D341Med (cell line): ENCODE results near the gene S100A9.
"Not testable (repeated sequence)": the region's sequence is repeated elsewhere in the genome, so short reads cannot be mapped to it uniquely, and the experiment has no call there.

Experiments
- DNase-seq: peaks from one replicate; pipeline ENCODE4 v3.0.0; 2012; ENCODE audit warnings: low spot score

Gene S100A9

GRCh38 chr1:153357853-153358690, at the start of gene S100A9:
S100A9 (plus strand) TSS chr1:153357854; CDS start chr1:153358284, 430 bp downstream.
- DNase-seq: no peak

GRCh38 chr1:153308540-153308939, 49.1 kb upstream of the S100A9 start:
- no peak for DNase-seq

- no peak for DNase-seq
Observed at GRCh38 chr1:153309441-153309840, 48.2 kb upstream of the S100A9 start.

GRCh38 chr1:153310526-153310925, 47.1 kb upstream of the S100A9 start:
- DNase-seq: no peak

GRCh38 chr1:153312570-153313186, 45.0 kb upstream of the S100A9 start, which contains the start of gene PGLYRP3:
PGLYRP3 (minus strand) TSS chr1:153312952; CDS start chr1:153310665, 2,287 bp downstream.
- DNase-seq: no peak

- DNase-seq: no peak
Observed at GRCh38 chr1:153313288-153313687, 44.4 kb upstream of the S100A9 start.

GRCh38 chr1:153314388-153314787, 43.3 kb upstream of the S100A9 start:
- not testable (repeated sequence) for DNase-seq

GRCh38 chr1:153316013-153316412, 41.6 kb upstream of the S100A9 start:
- DNase-seq: not testable (repeated sequence)

- not testable (repeated sequence) for DNase-seq
Observed at GRCh38 chr1:153318145-153318544, 39.5 kb upstream of the S100A9 start.

- no peak for DNase-seq
Observed at GRCh38 chr1:153322568-153322967, 35.1 kb upstream of the S100A9 start.

- DNase-seq: no peak
Observed at GRCh38 chr1:153324912-153325311, 32.7 kb upstream of the S100A9 start.

- DNase-seq: no peak
Observed at GRCh38 chr1:153333902-153334301, 23.8 kb upstream of the S100A9 start.

- no peak for DNase-seq
Observed at GRCh38 chr1:153336650-153337049, 21.0 kb upstream of the S100A9 start.

- DNase-seq: no peak
Observed at GRCh38 chr1:153337980-153338853, 19.4 kb upstream of the S100A9 start.

- DNase-seq: no peak
Observed at GRCh38 chr1:153339802-153340201, 17.9 kb upstream of the S100A9 start.

- no peak for DNase-seq
Observed at GRCh38 chr1:153340356-153340755, 17.3 kb upstream of the S100A9 start.

- no peak for DNase-seq
Observed at GRCh38 chr1:153341431-153341934, 16.2 kb upstream of the S100A9 start.

- DNase-seq: no peak
Observed at GRCh38 chr1:153342178-153342577, 15.5 kb upstream of the S100A9 start.

GRCh38 chr1:153343040-153343681, 14.5 kb upstream of the S100A9 start:
- DNase-seq: no peak

- DNase-seq: no peak
Observed at GRCh38 chr1:153343811-153344717, 13.6 kb upstream of the S100A9 start.

GRCh38 chr1:153344718-153345025, 13.0 kb upstream of the S100A9 start:
- no peak for DNase-seq
